ENCODE measurements around the gene DPH3. TPM values are rescaled to one million over a fixed set of nuclear protein-coding genes. Genes with fewer than 3 reads are reported as not detected.

The DPH3 gene
- polyA plus RNA-seq, 1 experiment = 11.4 TPM

Other genes with a start within 250 kb of the DPH3 start
- 5.0 and 5.4 TPM in 2 replicates for gene GALNT15, start 90.3 kb downstream of the DPH3 start, polyA plus RNA-seq (2011; rRNA removed)
- 8.9 and 11.4 TPM in 2 replicates for gene OXNAD1, start 269 bp upstream of the DPH3 start, polyA plus RNA-seq (2011; rRNA removed)
- gene RFTN1, start 248.8 kb upstream of the DPH3 start, polyA plus RNA-seq (2011; rRNA removed) = 42.1 and 49.0 TPM in 2 replicates